Pancreas (tissue), 10 donors: ENCODE measurements around the gene TRIM61. TPM values are rescaled to one million over a fixed set of nuclear protein-coding genes. Genes with fewer than 3 reads are reported as not detected.
"Not testable (repeated sequence)": the region's sequence is repeated elsewhere in the genome, so short reads cannot be mapped to it uniquely, and the experiment has no call there.

Source experiments
- ATAC-seq, 4 donors: fragments of 200-7000 bp; cut with Tn5 transposase; one replicate each; pipeline versions ENCODE4 v1.8.0 to v1.9.1; 2020; ENCODE audit warnings: mild to moderate bottlenecking in 4 of 4, moderate library complexity in 4 of 4
- DNase-seq, 6 donors: peaks; one replicate each; pipeline ENCODE4 v3.0.0-alpha.2; 2020
- FAIRE-seq: peaks from 2 replicates; lab custom pipeline; 2012; peaks lifted over from hg19 to GRCh38; lab: Jason Lieb, UNC
- H3K27ac ChIP-seq, 4 donors: fragments of 200-600 bp; sonication (generic); 1 replicate in 3 of 4; 2 replicates in 1 of 4; pipeline versions ENCODE4 v1.5.0 to v1.8.0; 2020
- H3K27me3 ChIP-seq, 4 donors: fragments of 200-600 bp; one replicate each; pipeline ENCODE4 v1.8.0; 2021
- H3K36me3 ChIP-seq, 3 donors: fragments of 200-600 bp; sonication (generic) in 1 of 3; one replicate each; pipeline versions ENCODE4 v1.5.0 to v1.8.0; 2020 to 2021
- H3K4me1 ChIP-seq, 3 donors: fragments of 200-600 bp; one replicate each; pipeline ENCODE4 v1.8.0; 2021
- H3K4me3 ChIP-seq, 4 donors: fragments of 200-600 bp; sonication (generic) in 2 of 4; one replicate each; pipeline versions ENCODE4 v1.5.0 to v1.8.0; 2020 to 2021
- H3K9me3 ChIP-seq, 4 donors: fragments of 200-600 bp; one replicate each; pipeline ENCODE4 v1.8.0; 2021
- WGBS, 2 donors: extraction: QIAGEN DNeasy Blood & Tissue Kit; methylation state at CpG; one replicate each; pipeline ENCODE4 v1.1.7; 2013; 5-methylcytosine and 5-hydroxymethylcytosine counted together
- intact Hi-C, 3 donors: fragments of 100-400 bp; cut with DNase I; formaldehyde crosslinking; loops; one replicate each; pipeline versions ENCODE4 v1.11.1 to v1.14.2; 2022
- polyA plus RNA-seq, 2 donors: library from polyadenylated mRNA; stranded (reverse); fragments of 200-250 nt; gene quantifications; one replicate each; pipeline ENCODE4 v1.2.3, GENCODE V29; 2013
- total RNA-seq, 6 donors: library from RNA; stranded (reverse); fragmentation: NEBNext Ultra II Directional in 4 of 6; extraction: Animal tissue kit (Norgen Biotek cat#: 25700) in 4 of 6; gene quantifications; one replicate each; pipeline versions ENCODE4 v1.2.1 to v1.2.4, GENCODE V29; 2021 to 2023
- TF ChIP-seq, protein P1 (sequence below), 4 donors: fragments of 200-600 bp; sonication (generic) in 3 of 4; IDR thresholded peaks; one replicate each; pipeline versions ENCODE4 v1.5.0 to v1.8.0; 2021; ENCODE audit warnings: antibody characterized with exemption in 4 of 4
- donor health status: healthy with polysubstance abuse.
- donor health status: DM: no; HTN: no; CAD: no; lungs with moderate emphysema.
- donor health status: DM: no; HTN: no; CAD: no.
- donor health status: control.
- donor health status: control.
- donor health status: Bipolar disorder and iron deficiency.
- donor health status: DM: yes; HTN: yes; CAD: no.
- donor health status: DM: no; HTN: no; CAD: no.
- donor health status: DM: no; HTN: no; CAD: no.
- donor health status: DM: yes; HTN: yes; CAD: no.

The TRIM61 gene
- total and polyA plus RNA-seq, 8 donors: 0.11 to 0.70 (median 0.18) TPM

DNA sequence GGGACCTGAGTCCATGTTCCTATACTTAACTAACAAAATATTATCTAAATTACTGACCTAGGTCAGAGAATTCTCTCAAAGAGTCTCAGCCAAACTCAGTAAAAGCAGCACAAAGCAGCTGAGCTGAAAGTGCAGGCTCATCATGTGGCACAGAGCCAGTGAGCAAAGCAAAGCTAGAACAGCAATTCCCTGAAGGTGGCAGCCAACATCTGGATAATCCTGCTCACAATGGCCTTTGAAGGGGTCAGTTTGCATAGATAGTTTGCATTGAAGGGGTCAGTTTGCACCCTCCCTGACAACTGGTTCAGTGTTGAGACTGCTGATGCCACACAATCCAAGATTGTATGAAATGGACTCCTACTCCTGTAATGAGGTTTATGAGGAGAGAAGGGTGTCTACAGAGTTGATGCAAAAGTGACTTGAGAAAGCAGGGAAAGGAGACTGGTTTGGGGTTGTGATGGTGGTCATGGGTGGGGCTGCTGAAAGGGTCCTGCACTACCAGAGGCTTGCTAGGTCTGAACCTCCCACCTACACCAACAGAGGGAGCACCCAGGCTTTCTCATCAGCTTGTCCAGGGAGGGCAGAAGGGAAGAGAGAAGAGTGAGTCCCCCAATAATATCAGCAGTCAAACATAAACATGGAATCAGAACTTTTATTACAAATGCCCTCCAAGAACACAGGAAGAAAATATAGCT, 39.7 kb downstream of the TRIM61 start:
- Histone ChIP-seq H3K27me3 (no peaks in the 10 kb centered on the region), H3K27ac (no peak overlapping the region), H3K4me3 (no peak overlapping the region), H3K4me1 (no peaks in the 10 kb centered on the region), H3K9me3 (no peaks in the 10 kb centered on the region), H3K36me3 (no peaks in the 10 kb centered on the region)
- FAIRE-seq: no peak
- DNase-seq: no peak
- TF ChIP-seq, protein P1, sequence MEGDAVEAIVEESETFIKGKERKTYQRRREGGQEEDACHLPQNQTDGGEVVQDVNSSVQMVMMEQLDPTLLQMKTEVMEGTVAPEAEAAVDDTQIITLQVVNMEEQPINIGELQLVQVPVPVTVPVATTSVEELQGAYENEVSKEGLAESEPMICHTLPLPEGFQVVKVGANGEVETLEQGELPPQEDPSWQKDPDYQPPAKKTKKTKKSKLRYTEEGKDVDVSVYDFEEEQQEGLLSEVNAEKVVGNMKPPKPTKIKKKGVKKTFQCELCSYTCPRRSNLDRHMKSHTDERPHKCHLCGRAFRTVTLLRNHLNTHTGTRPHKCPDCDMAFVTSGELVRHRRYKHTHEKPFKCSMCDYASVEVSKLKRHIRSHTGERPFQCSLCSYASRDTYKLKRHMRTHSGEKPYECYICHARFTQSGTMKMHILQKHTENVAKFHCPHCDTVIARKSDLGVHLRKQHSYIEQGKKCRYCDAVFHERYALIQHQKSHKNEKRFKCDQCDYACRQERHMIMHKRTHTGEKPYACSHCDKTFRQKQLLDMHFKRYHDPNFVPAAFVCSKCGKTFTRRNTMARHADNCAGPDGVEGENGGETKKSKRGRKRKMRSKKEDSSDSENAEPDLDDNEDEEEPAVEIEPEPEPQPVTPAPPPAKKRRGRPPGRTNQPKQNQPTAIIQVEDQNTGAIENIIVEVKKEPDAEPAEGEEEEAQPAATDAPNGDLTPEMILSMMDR (IDR thresholded peaks at IDR 0.05): no peak
- no peak for ATAC-seq
- intact Hi-C loops: no loop called here

DNA sequence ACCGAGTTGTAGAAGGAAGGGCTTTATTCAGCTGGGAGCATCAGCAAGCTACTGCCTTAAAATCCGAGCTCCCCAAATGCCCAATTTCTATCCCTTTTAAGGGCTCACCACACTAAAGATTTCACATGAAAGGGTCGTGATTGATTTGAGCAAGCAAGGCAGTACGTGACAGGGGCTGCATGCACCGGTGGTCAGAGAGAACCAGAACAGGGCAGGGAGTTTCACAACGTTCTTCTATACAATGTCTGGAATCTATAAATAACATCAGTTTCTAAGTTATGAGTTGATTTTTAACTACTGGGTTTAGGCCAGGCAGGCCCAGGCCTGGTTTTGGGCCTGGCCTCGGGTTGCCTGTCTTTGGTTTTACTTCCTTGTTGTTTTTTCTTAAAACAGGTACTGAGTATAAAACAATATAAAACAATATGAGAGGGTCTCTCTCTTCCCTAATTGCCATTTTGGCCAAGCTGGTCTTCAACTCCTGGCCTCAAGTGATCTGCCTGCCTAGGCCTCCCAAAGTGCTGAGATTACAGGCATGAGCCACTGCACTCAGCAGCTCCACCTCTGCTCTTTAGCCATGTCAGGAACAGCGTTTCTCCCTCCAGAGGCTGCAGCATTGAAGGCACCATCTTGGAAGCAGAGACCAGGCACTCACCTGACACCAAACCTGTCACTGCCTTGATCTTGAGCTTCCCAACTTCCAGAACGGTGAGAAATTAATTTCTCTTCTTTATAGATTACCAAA, 41.4 kb downstream of the TRIM61 start:
- H3K27ac ChIP-seq, H3K9me3 ChIP-seq, ATAC-seq, intact Hi-C loops, H3K4me1 ChIP-seq, H3K27me3 ChIP-seq, H3K4me3 ChIP-seq, H3K36me3 ChIP-seq, FAIRE-seq, DNase-seq: not testable (repeated sequence)
- 56 to 64% methylated on average over 9 of the region's 9 CpGs for WGBS, 2 donors

DNA sequence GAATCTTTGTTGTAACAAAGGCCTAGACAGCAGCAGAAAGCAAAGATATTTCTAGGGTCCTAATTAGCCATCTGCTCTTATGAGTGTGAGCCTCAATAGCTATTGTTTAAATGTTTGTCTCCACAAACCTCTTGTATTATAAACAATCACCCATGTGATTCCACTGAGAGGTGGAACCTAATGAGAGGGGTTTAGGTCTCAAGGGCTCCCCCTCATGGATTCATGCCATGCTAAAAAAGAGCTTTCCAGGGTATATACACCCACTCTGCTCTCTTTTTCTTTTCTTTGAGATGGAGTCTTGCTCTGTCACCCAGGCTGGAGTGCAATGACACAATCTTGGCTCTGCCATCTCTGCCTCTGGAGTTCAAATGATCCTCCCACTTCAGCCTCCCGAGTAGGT, 42.1 kb downstream of the TRIM61 start:
- FAIRE-seq: no peak
- WGBS, 2 donors: 35 to 46% methylated on average over 1 of the region's 1 CpG
- no peaks in the 10 kb centered on the region for H3K4me1 ChIP-seq
- no peaks in the 10 kb centered on the region for H3K9me3 ChIP-seq
- intact Hi-C loops: no loop called here
- ATAC-seq: no peak
- H3K36me3 ChIP-seq: no peaks in the 10 kb centered on the region
- no peak overlapping the region for H3K4me3 ChIP-seq
- no peak overlapping the region for H3K27ac ChIP-seq
- TF ChIP-seq, protein P1 (IDR thresholded peaks at IDR 0.05): no peak
- no peaks in the 10 kb centered on the region for H3K27me3 ChIP-seq
- DNase-seq: no peak

DNA sequence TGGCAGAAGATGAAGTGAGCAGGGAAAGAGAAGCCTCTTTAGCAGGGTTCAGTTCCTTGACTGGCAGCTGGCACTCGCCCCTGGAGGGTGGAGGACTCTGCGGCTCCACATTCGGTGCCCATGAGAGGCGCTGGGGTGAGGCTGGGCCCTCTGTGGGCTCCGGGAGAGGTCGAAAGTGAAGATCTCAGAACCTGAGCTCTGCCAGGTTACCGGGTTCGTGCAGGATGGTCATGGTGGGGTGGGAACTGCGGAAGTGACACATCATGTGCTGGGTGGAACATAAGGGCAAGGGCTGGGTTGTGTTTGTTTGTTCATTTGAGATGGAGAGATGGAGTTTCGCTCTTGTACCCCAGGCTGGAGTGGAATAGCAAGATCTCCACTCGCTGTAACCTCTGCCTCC, 44.2 kb downstream of the TRIM61 start:
- WGBS, 2 donors: 79 to 80% methylated on average over 11 of the region's 11 CpGs
- ATAC-seq: no peak
- TF ChIP-seq, protein P1 (IDR thresholded peaks at IDR 0.05): no peak

DNA sequence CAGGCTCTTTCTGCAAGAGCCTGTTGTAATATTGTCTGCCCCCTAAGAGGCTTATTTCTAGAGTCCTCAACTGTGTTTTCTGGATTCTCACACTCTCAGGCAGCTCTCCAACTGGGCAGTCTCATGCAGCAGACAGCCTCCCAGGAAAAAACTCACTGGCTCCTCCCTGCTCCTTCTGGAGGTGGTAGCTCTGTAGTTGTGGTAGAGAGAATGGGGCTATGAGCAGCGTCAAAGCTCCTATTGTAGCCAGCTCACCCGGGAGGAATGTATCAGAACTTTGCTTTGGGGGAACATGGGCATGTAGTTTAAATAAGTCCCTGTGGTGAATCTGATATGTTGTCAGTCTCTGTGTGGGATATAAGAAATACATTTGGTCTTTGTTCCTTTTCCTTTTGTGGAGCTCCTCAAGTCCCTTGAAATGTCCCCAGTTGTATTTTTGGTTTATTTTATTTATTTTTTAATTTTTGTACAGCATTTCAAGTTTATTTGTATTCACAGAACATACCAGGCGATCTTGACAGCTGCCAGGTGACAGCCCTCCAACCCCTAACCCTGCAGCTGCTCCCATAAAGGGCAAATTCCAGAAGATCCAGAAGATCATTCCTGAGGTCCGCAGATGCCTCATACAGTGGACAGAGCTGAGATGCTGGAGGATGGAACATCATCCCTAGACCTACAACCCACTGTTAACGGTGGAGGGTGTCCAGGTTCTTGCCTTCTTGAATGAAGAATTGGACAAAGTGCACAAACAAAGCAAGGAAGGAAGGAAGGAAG, 45.7 kb downstream of the TRIM61 start:
- WGBS, 2 donors: 62 to 70% methylated on average over 5 of the region's 5 CpGs
- no peaks in the 10 kb centered on the region for H3K27me3 ChIP-seq
- intact Hi-C loops: no loop called here
- H3K27ac ChIP-seq: no peak overlapping the region
- H3K9me3 ChIP-seq: no peaks in the 10 kb centered on the region
- TF ChIP-seq, protein P1 (IDR thresholded peaks at IDR 0.05): no peak
- FAIRE-seq (no peak), DNase-seq (no peak), ATAC-seq (no peak)
- H3K36me3 ChIP-seq: no peaks in the 10 kb centered on the region
- no peaks in the 10 kb centered on the region for H3K4me1 ChIP-seq
- H3K4me3 ChIP-seq: no peak overlapping the region

More for the DNA sequence above, 44.2 kb downstream of the TRIM61 start:
- H3K36me3 ChIP-seq: no peaks in the 10 kb centered on the region
- no peak overlapping the region for H3K4me3 ChIP-seq
- no peak overlapping the region for H3K27ac ChIP-seq
- DNase-seq (peak in 1 of 6 donors; percentile 47), FAIRE-seq (no peak)
- no peaks in the 10 kb centered on the region for H3K9me3 ChIP-seq
- no peaks in the 10 kb centered on the region for H3K27me3 ChIP-seq
- no peaks in the 10 kb centered on the region for H3K4me1 ChIP-seq
- intact Hi-C loops: no loop called here
